ENCODE measurements around the gene APCDD1L.
A peak's percentile ranks its signal among the peaks of the same experiment; 100 is the strongest.

APCDD1L gene

GRCh38 chr20:58497076-58497641 lies 18.0 kb downstream of the APCDD1L start:
- no peak for DNase-seq

GRCh38 chr20:58496429-58496769 lies 18.8 kb downstream of the APCDD1L start:
- intact Hi-C loops (cut with DNase I) = no loop called here
- no peak for DNase-seq

More at GRCh38 chr20:58497076-58497641, 18.0 kb downstream of the APCDD1L start:
- intact Hi-C loops (cut with DNase I) = no loop called here

DNA sequence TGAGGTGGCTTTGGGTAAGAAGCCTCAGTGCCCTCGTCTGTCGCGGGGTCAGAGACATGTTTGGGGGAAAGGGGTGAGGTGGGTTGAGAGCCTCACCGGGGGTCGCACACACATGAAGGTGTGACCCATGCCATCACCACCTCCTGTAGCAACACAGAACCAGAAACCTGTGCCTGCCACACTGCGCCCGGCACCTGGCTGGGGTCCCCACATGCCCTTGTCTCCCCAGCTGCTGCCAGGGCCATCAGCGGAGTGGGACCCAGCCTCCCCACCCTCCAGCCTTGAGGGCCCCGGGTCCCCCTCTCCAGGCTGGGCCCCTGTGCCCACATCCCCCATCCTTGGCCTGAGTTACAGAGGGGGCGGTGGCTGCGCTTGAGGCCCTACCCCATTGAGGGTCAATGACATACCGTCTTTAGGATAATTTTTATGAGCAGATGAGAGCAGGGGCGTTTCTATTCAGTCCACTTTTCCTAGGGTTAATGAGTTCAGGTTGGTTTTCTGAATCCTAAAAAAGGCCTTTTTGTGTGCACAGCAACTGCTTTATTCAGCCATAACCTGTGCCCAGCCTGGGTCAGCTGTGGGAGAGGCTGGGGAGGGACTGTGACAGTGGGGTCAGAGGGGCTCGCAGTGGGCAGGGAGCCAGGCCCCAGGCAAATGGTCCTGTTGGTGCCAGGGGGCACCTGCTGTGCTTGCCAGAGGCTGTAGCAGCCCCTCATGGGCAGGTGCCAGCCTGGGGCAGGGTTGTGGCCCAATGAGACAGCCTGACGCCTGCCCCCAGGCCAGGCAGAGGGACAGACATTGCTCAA lies 19.4 kb downstream of the APCDD1L start:
- intact Hi-C loops (cut with DNase I) = no loop called here
- no peak for DNase-seq

GRCh38 chr20:58494923-58495622 lies 20.1 kb downstream of the APCDD1L start:
- no peak for DNase-seq
- intact Hi-C loops (cut with DNase I) = no loop called here

DNA sequence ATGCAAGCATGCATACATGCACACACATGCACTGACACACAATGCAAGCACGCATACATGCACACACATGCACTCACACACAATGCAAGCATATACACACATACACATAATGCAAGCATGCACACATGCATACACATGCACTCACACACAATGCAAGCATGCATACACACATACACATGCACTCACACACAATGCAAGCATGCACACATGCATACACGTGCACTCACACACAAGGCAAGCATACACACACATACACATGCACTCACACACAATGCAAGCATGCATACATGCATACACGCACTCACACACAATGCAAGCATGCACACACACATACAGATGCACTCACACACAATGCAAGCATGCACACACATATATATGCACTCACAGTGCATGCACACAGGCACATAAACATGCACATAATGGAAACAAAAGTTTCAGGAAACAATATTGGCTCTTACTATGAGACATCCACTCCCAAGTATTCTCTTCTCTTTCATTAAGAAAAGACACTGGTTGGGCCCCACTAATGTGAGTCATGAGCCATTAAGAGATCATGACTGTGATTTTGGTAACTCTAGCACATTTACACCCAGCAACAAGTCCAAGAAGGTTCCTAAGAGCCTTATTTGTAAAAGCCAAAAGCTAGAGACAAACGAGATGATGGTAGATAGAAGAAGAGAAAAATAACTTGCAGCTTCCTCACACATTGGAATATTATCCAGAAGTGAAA lies 22.2 kb downstream of the APCDD1L start:
- intact Hi-C loops (cut with DNase I) = no loop called here
- no peak for DNase-seq

GRCh38 chr20:58492074-58492718 lies 23.0 kb downstream of the APCDD1L start:
- intact Hi-C loops (cut with DNase I) = no loop called here
- no peak for DNase-seq

GRCh38 chr20:58486207-58486606 lies 29.0 kb downstream of the APCDD1L start:
- no peak for DNase-seq
- intact Hi-C loops (cut with DNase I) = no loop called here

- intact Hi-C loops (cut with DNase I) = no loop called here
Observed at GRCh38 chr20:58485393-58485792, 29.8 kb downstream of the APCDD1L start.

DNA sequence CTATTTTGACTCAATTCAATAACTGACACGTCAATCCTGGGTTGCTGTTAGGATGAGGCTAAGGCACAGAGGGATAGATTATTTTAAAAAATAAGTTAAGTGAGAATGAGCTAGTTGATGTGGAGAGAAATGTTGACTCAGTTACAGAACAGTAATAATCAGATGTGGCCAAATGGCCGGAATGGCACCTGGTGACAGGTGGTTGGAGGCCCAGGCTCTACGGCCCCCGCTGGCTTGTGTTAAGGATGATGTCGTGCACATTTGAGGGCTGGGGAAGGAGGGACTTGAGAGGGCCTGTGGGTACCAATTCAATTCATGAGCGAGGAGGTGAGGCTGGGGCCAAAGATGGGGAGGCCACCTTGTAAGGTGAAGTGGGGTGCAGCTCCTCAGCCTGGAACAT lies 31.7 kb downstream of the APCDD1L start:
- intact Hi-C loops (cut with DNase I) = no loop called here
- no peak for DNase-seq

More at GRCh38 chr20:58485393-58485792, 29.8 kb downstream of the APCDD1L start:
- no peak for DNase-seq

DNA sequence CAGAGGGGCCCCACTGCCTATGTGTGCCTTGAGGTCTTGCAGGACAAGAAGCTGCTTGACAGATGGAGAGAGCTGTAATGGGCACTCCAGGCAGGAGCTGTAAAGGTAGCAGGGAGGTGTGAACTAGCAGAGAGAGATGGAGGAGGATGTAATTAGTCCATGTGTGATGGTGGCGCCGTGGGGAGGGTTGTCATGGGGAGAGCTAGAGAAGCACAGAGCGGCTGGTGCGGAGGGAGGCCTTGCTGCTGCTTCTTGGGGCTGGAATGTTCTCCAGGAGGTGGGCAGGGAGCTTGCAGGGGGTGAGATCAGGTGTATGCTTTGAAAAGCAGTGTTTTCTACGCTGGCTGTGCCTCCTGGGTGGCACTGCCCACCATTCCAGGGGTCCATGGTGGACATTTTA lies 32.1 kb downstream of the APCDD1L start:
- DNase-seq = no peak
- intact Hi-C loops (cut with DNase I) = no loop called here

- intact Hi-C loops (cut with DNase I) = no loop called here
Observed at GRCh38 chr20:58482416-58482815, 32.8 kb downstream of the APCDD1L start.

DNA sequence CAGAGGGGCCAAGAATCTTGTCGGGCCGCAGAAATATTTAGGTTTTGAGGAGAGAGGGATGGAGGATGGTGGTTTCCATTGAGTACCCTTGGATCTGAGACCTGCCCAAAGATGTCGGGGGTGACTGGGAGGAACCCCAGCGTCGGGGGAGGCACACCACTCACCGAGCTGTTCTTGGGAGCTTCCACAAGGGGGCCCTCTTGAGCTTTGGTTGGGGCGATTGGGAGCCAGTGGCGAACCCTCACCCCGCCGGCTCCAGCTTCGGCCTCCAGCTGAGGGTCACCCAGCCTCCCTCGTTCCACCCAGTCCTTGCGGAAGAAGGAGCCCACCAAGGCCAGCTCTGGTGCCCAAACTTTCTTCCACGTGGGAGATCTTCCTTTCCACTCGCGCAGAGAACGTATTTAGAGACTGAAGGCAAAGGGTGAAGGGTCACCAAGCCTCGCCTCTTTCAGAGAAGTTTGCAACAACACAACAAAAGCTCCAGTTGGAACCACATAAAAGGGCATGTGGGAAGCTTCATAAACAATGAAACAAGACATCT lies 33.6 kb downstream of the APCDD1L start:
- peak in 37 of 42 donors; percentile 7 to 77 (median 51) for DNase-seq
- intact Hi-C loops (cut with DNase I) = no loop called here

More at GRCh38 chr20:58482416-58482815, 32.8 kb downstream of the APCDD1L start:
- DNase-seq = peak in 1 of 42 donors; percentile 2

DNA sequence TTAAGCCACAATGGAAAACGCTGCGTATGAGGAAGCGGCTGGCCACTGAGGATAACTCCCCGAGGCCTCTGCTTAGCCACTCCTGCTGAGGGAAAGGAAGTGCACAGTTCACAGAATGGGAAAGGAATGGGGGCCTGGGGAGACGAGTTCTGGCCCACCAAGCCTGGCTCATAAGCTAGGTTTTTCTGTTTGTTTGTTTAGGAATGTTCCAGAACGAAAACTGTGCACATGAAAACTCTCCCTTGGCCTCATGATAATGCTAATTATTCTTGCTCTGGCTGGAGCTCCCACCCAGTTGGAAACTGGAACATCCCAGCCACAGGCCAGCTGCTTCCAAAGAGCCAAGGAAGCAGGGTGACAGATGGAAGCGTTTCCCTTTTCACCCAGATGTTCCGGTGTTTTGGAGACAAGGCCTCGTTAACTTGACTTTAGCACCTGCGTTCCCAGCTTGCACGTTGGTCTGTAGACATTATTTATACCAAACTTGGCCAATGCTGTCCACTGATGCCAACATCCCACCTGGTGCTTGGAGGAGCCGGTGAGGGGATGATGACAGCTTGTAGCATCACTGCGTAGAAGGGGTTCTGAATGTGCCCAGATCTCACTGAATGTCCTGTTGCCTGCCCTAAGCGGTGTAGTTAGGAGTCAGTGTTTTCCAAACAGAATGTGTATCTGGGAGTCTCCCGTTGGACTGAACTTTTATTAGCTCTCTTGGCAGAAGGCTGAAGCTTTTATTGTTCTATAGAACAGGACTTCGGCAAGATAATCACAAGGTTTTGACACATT lies 34.5 kb downstream of the APCDD1L start:
- intact Hi-C loops (cut with DNase I) = no loop called here
- peak in 2 of 42 donors; percentile 9 to 10 for DNase-seq

- peak in 2 of 42 donors; percentile 6 to 11 for DNase-seq
Observed at GRCh38 chr20:58479726-58480440, 35.3 kb downstream of the APCDD1L start.

GRCh38 chr20:58478141-58478805 lies 36.9 kb downstream of the APCDD1L start:
- peak in 1 of 42 donors; percentile 8 for DNase-seq
- intact Hi-C loops (cut with DNase I) = no loop called here

More at GRCh38 chr20:58479726-58480440, 35.3 kb downstream of the APCDD1L start:
- intact Hi-C loops (cut with DNase I) = no loop called here

GRCh38 chr20:58475466-58475865 lies 39.7 kb downstream of the APCDD1L start:
- DNase-seq = no peak
- intact Hi-C loops (cut with DNase I) = no loop called here
